Measurements from ENCODE around the gene RAB35.
A peak's percentile ranks its signal among the peaks of the same experiment; 100 is the strongest.

DNA sequence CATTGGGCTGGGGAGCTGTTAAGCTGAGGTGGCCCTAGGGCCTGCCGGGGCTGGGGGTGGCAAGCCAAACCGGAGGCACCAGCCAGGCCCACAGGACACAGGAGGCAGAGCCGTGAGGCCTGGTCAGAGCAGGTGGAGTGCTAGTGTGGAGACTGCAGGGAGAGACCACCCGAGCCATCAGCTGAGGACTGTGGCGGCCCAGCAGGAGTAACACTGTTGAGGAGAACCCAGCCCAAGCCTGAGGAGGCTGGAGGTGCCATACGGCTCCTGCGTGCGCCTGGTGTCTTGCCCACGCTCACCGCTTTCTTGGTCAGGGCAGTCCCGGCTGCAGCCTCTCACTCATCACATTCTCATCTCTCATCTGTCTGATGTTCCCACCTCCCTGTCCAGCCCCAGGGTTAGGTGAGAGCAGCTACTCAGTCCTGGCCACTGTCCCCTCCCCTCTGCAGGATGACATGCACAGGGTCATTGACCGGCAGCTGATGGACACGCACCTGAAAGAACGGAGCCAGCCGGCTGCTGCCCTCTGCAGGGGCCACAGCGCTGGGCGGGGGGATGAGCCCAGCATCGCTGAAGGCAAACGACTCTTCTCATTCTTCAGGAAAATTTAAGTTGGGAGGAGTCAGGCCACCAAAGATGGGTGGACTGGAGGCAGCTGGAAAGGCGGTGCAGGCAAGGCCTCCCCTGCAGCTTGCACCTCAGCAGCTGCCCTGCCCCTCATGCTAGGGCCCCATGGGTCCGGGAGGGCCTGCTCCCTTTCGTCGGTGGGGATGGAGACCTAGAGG is 23.8 kb downstream of the RAB35 start:
- TF ChIP-seq, protein P1, sequence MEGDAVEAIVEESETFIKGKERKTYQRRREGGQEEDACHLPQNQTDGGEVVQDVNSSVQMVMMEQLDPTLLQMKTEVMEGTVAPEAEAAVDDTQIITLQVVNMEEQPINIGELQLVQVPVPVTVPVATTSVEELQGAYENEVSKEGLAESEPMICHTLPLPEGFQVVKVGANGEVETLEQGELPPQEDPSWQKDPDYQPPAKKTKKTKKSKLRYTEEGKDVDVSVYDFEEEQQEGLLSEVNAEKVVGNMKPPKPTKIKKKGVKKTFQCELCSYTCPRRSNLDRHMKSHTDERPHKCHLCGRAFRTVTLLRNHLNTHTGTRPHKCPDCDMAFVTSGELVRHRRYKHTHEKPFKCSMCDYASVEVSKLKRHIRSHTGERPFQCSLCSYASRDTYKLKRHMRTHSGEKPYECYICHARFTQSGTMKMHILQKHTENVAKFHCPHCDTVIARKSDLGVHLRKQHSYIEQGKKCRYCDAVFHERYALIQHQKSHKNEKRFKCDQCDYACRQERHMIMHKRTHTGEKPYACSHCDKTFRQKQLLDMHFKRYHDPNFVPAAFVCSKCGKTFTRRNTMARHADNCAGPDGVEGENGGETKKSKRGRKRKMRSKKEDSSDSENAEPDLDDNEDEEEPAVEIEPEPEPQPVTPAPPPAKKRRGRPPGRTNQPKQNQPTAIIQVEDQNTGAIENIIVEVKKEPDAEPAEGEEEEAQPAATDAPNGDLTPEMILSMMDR (conservative IDR thresholded peaks at IDR 0.05; ENCODE audit: low read depth in 2 of 2), result peak; percentile 16 to 50; a peak in 3 of 4 replicates
- no peak for TF ChIP-seq POLR2AphosphoS5 (IDR thresholded peaks at IDR 0.05; ENCODE audit: low read depth)
- no peak for TF ChIP-seq JUNB (IDR thresholded peaks at IDR 0.05; ENCODE audit: unreplicated experiment)
- TF ChIP-seq EZH2 (IDR thresholded peaks at IDR 0.05; ENCODE audit: low read depth, unreplicated experiment), result no peak
- no peak for TF ChIP-seq STAT1 (IDR thresholded peaks at IDR 0.05; ENCODE audit: unreplicated experiment)
- TF ChIP-seq, protein P2, sequence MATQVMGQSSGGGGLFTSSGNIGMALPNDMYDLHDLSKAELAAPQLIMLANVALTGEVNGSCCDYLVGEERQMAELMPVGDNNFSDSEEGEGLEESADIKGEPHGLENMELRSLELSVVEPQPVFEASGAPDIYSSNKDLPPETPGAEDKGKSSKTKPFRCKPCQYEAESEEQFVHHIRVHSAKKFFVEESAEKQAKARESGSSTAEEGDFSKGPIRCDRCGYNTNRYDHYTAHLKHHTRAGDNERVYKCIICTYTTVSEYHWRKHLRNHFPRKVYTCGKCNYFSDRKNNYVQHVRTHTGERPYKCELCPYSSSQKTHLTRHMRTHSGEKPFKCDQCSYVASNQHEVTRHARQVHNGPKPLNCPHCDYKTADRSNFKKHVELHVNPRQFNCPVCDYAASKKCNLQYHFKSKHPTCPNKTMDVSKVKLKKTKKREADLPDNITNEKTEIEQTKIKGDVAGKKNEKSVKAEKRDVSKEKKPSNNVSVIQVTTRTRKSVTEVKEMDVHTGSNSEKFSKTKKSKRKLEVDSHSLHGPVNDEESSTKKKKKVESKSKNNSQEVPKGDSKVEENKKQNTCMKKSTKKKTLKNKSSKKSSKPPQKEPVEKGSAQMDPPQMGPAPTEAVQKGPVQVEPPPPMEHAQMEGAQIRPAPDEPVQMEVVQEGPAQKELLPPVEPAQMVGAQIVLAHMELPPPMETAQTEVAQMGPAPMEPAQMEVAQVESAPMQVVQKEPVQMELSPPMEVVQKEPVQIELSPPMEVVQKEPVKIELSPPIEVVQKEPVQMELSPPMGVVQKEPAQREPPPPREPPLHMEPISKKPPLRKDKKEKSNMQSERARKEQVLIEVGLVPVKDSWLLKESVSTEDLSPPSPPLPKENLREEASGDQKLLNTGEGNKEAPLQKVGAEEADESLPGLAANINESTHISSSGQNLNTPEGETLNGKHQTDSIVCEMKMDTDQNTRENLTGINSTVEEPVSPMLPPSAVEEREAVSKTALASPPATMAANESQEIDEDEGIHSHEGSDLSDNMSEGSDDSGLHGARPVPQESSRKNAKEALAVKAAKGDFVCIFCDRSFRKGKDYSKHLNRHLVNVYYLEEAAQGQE (IDR thresholded peaks at IDR 0.05; ENCODE audit: unreplicated experiment), result no peak
- TF ChIP-seq EZH2phosphoT487 (IDR thresholded peaks at IDR 0.05; ENCODE audit: unreplicated experiment), result no peak
- TF ChIP-seq ZNF331 (CRISPR knock-in tag; IDR thresholded peaks at IDR 0.05; ENCODE audit: low read depth), result no peak

Data from GM23338 (cell line).